HG03039 (cell line): ENCODE results near the gene LRRK1.

Experiments
- ATAC-seq: cut with Tn5 transposase; IDR thresholded peaks from one replicate; pipeline ENCODE4 v1.9.1; 2021; ENCODE audit warnings: mild to moderate bottlenecking, moderate library complexity; ENCODE audit not compliant: unreplicated experiment

The LRRK1 gene

GRCh38 chr15:101052681-101053121 lies 133.5 kb downstream of the LRRK1 start:
- ATAC-seq: no peak

GRCh38 chr15:101053261-101053660 lies 134.1 kb downstream of the LRRK1 start:
- ATAC-seq: no peak

GRCh38 chr15:101054116-101054515 lies 135.0 kb downstream of the LRRK1 start:
- no peak for ATAC-seq

- no peak for ATAC-seq
These were observed 135.8 kb downstream of the LRRK1 start for GRCh38 chr15:101054991-101055390.

GRCh38 chr15:101055411-101055810 lies 136.3 kb downstream of the LRRK1 start:
- no peak for ATAC-seq

- no peak for ATAC-seq
These were observed 137.5 kb downstream of the LRRK1 start for GRCh38 chr15:101056366-101057334.

GRCh38 chr15:101057841-101058407 lies 138.8 kb downstream of the LRRK1 start:
- no peak for ATAC-seq

- ATAC-seq: no peak
These were observed 139.6 kb downstream of the LRRK1 start for GRCh38 chr15:101058735-101059134.

- no peak for ATAC-seq
These were observed 140.5 kb downstream of the LRRK1 start for GRCh38 chr15:101059381-101060341.

- ATAC-seq: no peak
These were observed 141.7 kb downstream of the LRRK1 start for GRCh38 chr15:101060576-101061551.

- no peak for ATAC-seq
These were observed 142.9 kb downstream of the LRRK1 start for GRCh38 chr15:101062063-101062462.

GRCh38 chr15:101062471-101063171 lies 143.5 kb downstream of the LRRK1 start:
- peak; percentile 50 for ATAC-seq

- ATAC-seq: no peak
These were observed 144.1 kb downstream of the LRRK1 start for GRCh38 chr15:101063212-101063611.

GRCh38 chr15:101063891-101064794 lies 145.0 kb downstream of the LRRK1 start:
- no peak for ATAC-seq

GRCh38 chr15:101064795-101065569 lies 145.8 kb downstream of the LRRK1 start:
- ATAC-seq: no peak

- ATAC-seq: no peak
These were observed 146.5 kb downstream of the LRRK1 start for GRCh38 chr15:101065570-101066221.
